ENCODE measurements around the gene DNAJC1.
A peak's percentile ranks its signal among the peaks of the same experiment; 100 is the strongest.
"Not testable (repeated sequence)": the region's sequence is repeated elsewhere in the genome, so short reads cannot be mapped to it uniquely, and the experiment has no call there.

DNAJC1 gene

DNA sequence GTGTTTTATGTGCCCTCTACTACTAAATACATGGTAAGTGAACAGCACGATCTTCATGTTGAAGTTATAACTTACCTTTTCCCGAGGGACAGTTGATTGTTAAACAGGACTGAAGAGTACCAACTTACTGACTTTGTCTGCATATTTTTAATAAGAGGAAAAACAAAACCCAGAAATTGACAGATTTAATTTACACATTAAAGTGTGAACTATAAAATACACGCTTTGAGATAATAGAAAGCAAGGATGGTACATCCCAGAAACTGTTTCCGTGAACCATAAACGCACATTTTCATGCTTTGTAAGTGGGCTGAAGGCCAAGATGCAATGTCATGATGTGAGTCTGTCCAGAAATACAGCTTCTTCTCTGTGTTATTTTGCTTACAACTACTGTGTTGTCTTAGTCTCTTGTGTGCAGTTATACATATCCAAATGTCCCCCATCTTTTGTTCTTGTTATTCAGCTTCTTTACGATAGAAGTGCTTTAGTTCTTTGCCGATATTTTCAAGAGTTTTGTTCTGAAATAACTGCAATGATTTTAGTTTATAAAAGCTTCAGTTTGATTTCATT is 279.4 kb downstream of the DNAJC1 start:
- DNase-seq = no peak

GRCh38 chr10:21722209-21722608 is 281.3 kb downstream of the DNAJC1 start:
- DNase-seq = no peak

DNA sequence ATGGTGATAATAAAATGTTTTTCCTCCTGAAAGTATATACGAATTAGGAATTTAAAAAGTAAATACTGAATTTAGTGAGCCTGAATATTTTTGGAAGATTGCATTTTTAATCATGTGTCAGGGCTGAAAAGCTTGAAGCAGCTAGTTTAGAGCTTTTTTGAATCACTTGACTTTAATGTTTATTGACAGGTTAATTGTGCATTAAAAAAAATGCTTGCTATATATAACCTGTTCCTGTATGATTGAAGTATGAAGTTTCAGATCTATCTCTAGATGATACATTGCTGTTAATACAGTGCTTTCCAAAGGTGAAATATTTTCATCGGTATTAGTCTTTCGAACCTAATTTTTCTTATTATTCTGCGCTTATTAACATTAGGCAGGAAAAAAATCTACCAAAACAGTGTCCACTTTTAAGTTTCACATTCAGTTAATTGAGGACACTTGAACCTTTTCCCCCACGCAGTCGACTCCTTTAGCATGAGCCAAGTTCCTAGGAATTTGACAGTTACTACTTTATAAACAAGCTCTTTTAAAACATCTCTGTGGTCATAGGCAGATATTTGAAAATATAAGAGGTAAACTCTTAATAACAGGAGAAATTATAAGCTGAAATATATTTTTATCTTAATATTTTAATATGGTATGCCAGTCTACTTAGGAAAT is 282.4 kb downstream of the DNAJC1 start:
- DNase-seq = no peak

DNA sequence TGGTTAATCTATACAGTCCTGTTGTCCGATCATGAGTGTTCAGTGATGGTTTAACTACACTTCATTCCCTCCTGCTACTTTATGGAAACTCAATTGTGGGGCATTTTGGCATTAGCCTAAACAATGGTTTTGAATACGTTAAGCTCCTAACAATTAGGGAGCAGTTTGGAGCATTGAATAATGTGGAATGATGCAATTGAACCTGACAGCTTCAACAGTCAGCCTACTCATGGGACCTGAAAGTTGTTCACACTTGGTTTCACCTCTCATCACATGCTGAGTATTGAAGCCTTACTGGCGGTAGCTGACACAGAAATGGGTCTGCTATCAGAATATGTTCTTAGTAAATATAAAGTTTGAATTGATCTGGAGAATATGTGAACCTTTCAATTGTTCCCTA is 283.4 kb downstream of the DNAJC1 start:
- DNase-seq = no peak

GRCh38 chr10:21719502-21719901 is 284.0 kb downstream of the DNAJC1 start:
- DNase-seq = no peak

DNA sequence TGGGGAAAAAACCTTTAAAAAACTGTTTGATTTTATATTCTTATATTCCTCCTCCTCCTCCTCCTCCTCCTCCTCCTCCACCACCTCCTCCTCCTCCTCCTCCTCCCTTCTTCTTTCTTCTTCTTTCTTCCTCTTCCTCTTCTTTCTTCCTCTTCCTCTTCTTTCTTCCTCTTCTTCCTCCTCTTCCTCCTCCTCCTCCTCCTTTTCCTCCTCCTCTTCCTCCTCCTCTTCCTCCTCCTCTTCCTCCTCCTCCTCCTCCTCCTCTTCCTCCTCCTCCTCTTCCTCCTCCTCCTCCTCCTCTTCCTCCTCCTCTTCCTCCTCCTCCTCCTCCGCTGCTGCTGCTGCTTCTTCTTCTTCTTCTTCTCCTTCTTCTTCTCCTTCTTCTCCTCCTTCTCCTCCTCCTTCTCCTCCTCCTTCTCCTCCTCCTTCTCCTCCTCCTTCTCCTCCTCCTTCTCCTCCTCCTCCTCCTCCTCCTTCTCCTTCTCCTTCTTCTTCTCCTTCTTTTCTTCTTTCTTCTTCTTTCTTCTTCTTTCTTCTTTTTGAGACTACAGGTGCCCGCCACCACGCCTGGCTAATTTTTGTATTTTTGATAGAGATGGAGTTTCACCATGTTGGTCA is 286.0 kb downstream of the DNAJC1 start:
- DNase-seq = not testable (repeated sequence)

DNA sequence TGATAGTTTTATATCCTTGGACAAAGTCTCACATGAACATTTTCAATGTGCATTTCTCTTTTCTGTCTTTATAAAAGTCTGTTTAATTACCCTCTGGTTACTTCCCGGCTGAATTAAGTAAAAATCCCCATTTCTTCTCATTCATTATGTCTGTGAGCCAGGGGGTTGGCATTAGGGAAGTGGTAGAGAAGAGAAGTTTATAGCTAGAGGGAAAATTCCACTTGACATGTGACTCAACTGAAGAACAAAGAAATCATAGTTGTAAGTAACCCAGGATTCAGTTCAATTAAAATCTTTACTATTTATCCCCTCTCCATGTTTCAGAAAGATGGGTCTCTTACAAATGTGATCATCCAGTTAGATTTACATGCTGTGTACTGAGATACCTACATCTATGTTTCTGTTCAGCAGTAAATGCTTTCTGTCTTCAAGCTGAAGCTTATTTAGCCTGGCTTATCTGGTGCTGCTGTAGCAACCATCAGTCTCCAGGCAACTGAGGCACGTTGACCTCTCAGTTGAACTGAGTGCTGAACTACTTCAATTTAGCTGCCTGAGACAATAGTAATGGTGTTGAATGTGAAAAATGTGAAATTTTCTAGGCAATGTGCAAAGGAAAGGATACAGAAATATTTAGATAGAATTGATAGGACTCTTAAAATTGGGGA is 287.9 kb downstream of the DNAJC1 start:
- peak in 1 of 2 donors; percentile 4 for DNase-seq

DNA sequence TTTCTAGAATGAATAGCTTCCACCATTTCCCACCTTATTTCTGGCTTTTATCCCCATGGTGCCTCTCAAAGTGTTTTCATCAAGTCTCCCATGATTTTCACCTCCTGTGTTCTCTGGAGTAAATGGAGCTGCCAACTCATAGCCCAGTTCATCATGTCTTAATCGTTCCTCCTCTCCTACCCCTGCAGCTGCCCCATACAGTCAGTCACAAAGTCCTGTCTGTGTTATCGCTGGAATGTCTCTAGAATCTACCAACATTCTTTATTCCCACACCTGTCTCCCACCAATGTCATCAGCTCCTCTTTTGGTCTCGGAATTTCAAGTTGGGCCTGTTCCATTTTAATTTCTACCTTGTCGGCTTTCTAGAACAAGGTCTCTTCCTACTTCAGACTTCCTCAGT is 290.6 kb downstream of the DNAJC1 start:
- DNase-seq = no peak

GRCh38 chr10:21707498-21707897 is 296.0 kb downstream of the DNAJC1 start:
- no peak for DNase-seq

Data from inflammatory macrophage (primary cell).